DND-41 (cell line): ENCODE data around the gene DTNB.

Experiments used
- EZH2 ChIP-seq: IDR thresholded peaks from 3 replicates; pipeline ENCODE4 v1.6.1; 2012; ENCODE audit warnings: borderline replicate concordance, low read depth, mild to moderate bottlenecking, moderate library complexity, low read length, inconsistent platforms; ENCODE audit not compliant: severe bottlenecking
- TF ChIP-seq, protein P1 (sequence below): IDR thresholded peaks from 2 replicates; pipeline ENCODE4 v1.5.1; 2012; ENCODE audit warnings: borderline replicate concordance, low read length, moderate library complexity, mild to moderate bottlenecking; ENCODE audit not compliant: poor library complexity, severe bottlenecking; ENCODE audit errors: extremely low read depth

DNA sequence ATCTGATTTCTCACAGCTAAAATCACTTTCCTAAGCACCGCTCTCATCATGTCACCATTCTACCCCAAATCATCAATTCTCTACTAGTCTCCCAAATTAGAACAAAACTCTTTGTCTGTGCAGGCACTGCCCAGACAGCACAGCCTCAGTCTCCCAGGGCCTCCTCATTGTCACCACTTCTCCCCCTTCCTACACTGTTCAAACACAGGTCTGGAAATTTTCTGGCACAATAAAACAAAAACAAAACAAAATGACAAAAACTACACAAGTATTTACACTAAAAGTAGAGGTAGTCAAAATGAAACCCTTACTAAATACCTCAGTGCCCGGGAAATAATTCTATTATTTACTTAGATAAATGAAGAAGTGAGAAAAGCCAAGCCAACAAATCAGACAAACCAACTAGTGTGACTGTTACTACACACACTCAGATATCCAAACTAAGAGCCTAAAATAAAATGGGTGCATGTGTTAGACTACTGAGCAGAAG lies 175.4 kb downstream of the DTNB start:
- TF ChIP-seq, protein P1, sequence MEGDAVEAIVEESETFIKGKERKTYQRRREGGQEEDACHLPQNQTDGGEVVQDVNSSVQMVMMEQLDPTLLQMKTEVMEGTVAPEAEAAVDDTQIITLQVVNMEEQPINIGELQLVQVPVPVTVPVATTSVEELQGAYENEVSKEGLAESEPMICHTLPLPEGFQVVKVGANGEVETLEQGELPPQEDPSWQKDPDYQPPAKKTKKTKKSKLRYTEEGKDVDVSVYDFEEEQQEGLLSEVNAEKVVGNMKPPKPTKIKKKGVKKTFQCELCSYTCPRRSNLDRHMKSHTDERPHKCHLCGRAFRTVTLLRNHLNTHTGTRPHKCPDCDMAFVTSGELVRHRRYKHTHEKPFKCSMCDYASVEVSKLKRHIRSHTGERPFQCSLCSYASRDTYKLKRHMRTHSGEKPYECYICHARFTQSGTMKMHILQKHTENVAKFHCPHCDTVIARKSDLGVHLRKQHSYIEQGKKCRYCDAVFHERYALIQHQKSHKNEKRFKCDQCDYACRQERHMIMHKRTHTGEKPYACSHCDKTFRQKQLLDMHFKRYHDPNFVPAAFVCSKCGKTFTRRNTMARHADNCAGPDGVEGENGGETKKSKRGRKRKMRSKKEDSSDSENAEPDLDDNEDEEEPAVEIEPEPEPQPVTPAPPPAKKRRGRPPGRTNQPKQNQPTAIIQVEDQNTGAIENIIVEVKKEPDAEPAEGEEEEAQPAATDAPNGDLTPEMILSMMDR = no peak
- TF ChIP-seq EZH2 = no peak
